Measurements from ENCODE around the gene PEBP1. TPM values are rescaled to one million over a fixed set of nuclear protein-coding genes. Genes with fewer than 3 reads are reported as not detected.
"Not testable (repeated sequence)": the region's sequence is repeated elsewhere in the genome, so short reads cannot be mapped to it uniquely, and the experiment has no call there.

Gene PEBP1
- total and polyA plus RNA-seq, 9 donors: 132 to 156 (median 146) TPM

GRCh38 chr12:118126119-118126757 is 9.7 kb upstream of the PEBP1 start:
- no peak for DNase-seq
- Histone ChIP-seq H3K9me3 (replicated peaks; ENCODE audit: control insufficient read depth, low read depth, low read length) (no peaks in the 10 kb centered on the region), H3K4me3 (ENCODE audit: low read length) (no peak overlapping the region), H3K27me3 (ENCODE audit: control insufficient read depth, insufficient read depth, low read length) (no peaks in the 10 kb centered on the region), H3K4me1 (ENCODE audit: control insufficient read depth, insufficient read depth, low read length) (no peaks in the 10 kb centered on the region), H3K36me3 (ENCODE audit: control insufficient read depth, insufficient read depth, low read length) (no peaks in the 10 kb centered on the region), H3K27ac (ENCODE audit: low read length) (no peak overlapping the region)
- 61% methylated on average over 7 of the region's 13 CpGs for WGBS (ENCODE audit: insufficient coverage)

GRCh38 chr12:118127867-118128266 is 8.1 kb upstream of the PEBP1 start:
- Histone ChIP-seq H3K27me3 (ENCODE audit: control insufficient read depth, insufficient read depth, low read length) (no peaks in the 10 kb centered on the region), H3K4me3 (ENCODE audit: low read length) (no peak overlapping the region), H3K9me3 (replicated peaks; ENCODE audit: control insufficient read depth, low read depth, low read length) (no peaks in the 10 kb centered on the region), H3K36me3 (ENCODE audit: control insufficient read depth, insufficient read depth, low read length) (no peaks in the 10 kb centered on the region), H3K4me1 (ENCODE audit: control insufficient read depth, insufficient read depth, low read length) (no peaks in the 10 kb centered on the region), H3K27ac (ENCODE audit: low read length) (no peak overlapping the region)
- WGBS (ENCODE audit: insufficient coverage): 91% methylated on average over 5 of the region's 5 CpGs
- DNase-seq: no peak

- not testable (repeated sequence) for H3K9me3 ChIP-seq (replicated peaks; ENCODE audit: control insufficient read depth, low read depth, low read length); DNase-seq; H3K4me3 ChIP-seq (ENCODE audit: low read length); H3K27me3 ChIP-seq (ENCODE audit: control insufficient read depth, insufficient read depth, low read length); H3K36me3 ChIP-seq (ENCODE audit: control insufficient read depth, insufficient read depth, low read length); H3K27ac ChIP-seq (ENCODE audit: low read length); H3K4me1 ChIP-seq (ENCODE audit: control insufficient read depth, insufficient read depth, low read length)
- WGBS (ENCODE audit: insufficient coverage): no CpG with 5 or more reads among the region's 5 CpGs
These were observed 6.5 kb upstream of the PEBP1 start for GRCh38 chr12:118129436-118129835.

- peaks cover 25% of the 10 kb centered on the region for H3K36me3 ChIP-seq (ENCODE audit: control insufficient read depth, insufficient read depth, low read length)
- H3K27ac ChIP-seq (ENCODE audit: low read length): peak overlapping the region; percentile 77
- peaks cover 7% of the 10 kb centered on the region for H3K4me1 ChIP-seq (ENCODE audit: control insufficient read depth, insufficient read depth, low read length)
- peak overlapping the region; percentile 82 for H3K4me3 ChIP-seq (ENCODE audit: low read length)
- peak; percentile 61 for DNase-seq
- H3K9me3 ChIP-seq (replicated peaks; ENCODE audit: control insufficient read depth, low read depth, low read length): no peaks in the 10 kb centered on the region
- 0% methylated on average over 21 of the region's 29 CpGs for WGBS (ENCODE audit: insufficient coverage)
- H3K27me3 ChIP-seq (ENCODE audit: control insufficient read depth, insufficient read depth, low read length): no peaks in the 10 kb centered on the region
These were observed 657 bp downstream of the PEBP1 start for GRCh38 chr12:118136559-118137003.

GRCh38 chr12:118137148-118137678 is 1.3 kb downstream of the PEBP1 start:
- DNase-seq: no peak
- Histone ChIP-seq H3K4me1 (ENCODE audit: control insufficient read depth, insufficient read depth, low read length) (peaks cover 7% of the 10 kb centered on the region), H3K36me3 (ENCODE audit: control insufficient read depth, insufficient read depth, low read length) (peaks cover 25% of the 10 kb centered on the region), H3K27me3 (ENCODE audit: control insufficient read depth, insufficient read depth, low read length) (no peaks in the 10 kb centered on the region), H3K9me3 (replicated peaks; ENCODE audit: control insufficient read depth, low read depth, low read length) (no peaks in the 10 kb centered on the region), H3K27ac (ENCODE audit: low read length) (peak overlapping the region; percentile 77), H3K4me3 (ENCODE audit: low read length) (peak overlapping the region; percentile 82)
- no CpG with 5 or more reads among the region's 10 CpGs for WGBS (ENCODE audit: insufficient coverage)

GRCh38 chr12:118140825-118141224 is 4.9 kb downstream of the PEBP1 start:
- H3K27ac ChIP-seq (ENCODE audit: low read length): no peak overlapping the region
- peaks cover 7% of the 10 kb centered on the region for H3K4me1 ChIP-seq (ENCODE audit: control insufficient read depth, insufficient read depth, low read length)
- H3K4me3 ChIP-seq (ENCODE audit: low read length): no peak overlapping the region
- DNase-seq: no peak
- H3K36me3 ChIP-seq (ENCODE audit: control insufficient read depth, insufficient read depth, low read length): peaks cover 54% of the 10 kb centered on the region
- H3K27me3 ChIP-seq (ENCODE audit: control insufficient read depth, insufficient read depth, low read length): no peaks in the 10 kb centered on the region
- no peaks in the 10 kb centered on the region for H3K9me3 ChIP-seq (replicated peaks; ENCODE audit: control insufficient read depth, low read depth, low read length)
- whole genome bisulfite sequencing (ENCODE audit: insufficient coverage): 100% methylated on average over 5 of the region's 8 CpGs

GRCh38 chr12:118144499-118144898 is 8.6 kb downstream of the PEBP1 start:
- Histone ChIP-seq H3K4me3 (ENCODE audit: low read length) (no peak overlapping the region), H3K36me3 (ENCODE audit: control insufficient read depth, insufficient read depth, low read length) (peaks cover 56% of the 10 kb centered on the region)
- WGBS (ENCODE audit: insufficient coverage): 92% methylated on average over 13 of the region's 13 CpGs

GRCh38 chr12:118145113-118145797 is 9.3 kb downstream of the PEBP1 start:
- H3K4me3 ChIP-seq (ENCODE audit: low read length): no peak overlapping the region
- H3K36me3 ChIP-seq (ENCODE audit: control insufficient read depth, insufficient read depth, low read length): peaks cover 52% of the 10 kb centered on the region
- no peaks in the 10 kb centered on the region for H3K9me3 ChIP-seq (replicated peaks; ENCODE audit: control insufficient read depth, low read depth, low read length)
- no peak for DNase-seq
- no peaks in the 10 kb centered on the region for H3K27me3 ChIP-seq (ENCODE audit: control insufficient read depth, insufficient read depth, low read length)
- no peaks in the 10 kb centered on the region for H3K4me1 ChIP-seq (ENCODE audit: control insufficient read depth, insufficient read depth, low read length)
- no peak overlapping the region for H3K27ac ChIP-seq (ENCODE audit: low read length)
- 77% methylated on average over 7 of the region's 7 CpGs for WGBS (ENCODE audit: insufficient coverage)

More at GRCh38 chr12:118144499-118144898, 8.6 kb downstream of the PEBP1 start:
- Histone ChIP-seq H3K9me3 (replicated peaks; ENCODE audit: control insufficient read depth, low read depth, low read length) (no peaks in the 10 kb centered on the region), H3K27ac (ENCODE audit: low read length) (no peak overlapping the region), H3K4me1 (ENCODE audit: control insufficient read depth, insufficient read depth, low read length) (no peaks in the 10 kb centered on the region), H3K27me3 (ENCODE audit: control insufficient read depth, insufficient read depth, low read length) (no peaks in the 10 kb centered on the region)
- DNase-seq: no peak

GRCh38 chr12:118145798-118146156 is 9.9 kb downstream of the PEBP1 start:
- no peak for DNase-seq
- no peak overlapping the region for H3K4me3 ChIP-seq (ENCODE audit: low read length)
- no peaks in the 10 kb centered on the region for H3K27me3 ChIP-seq (ENCODE audit: control insufficient read depth, insufficient read depth, low read length)
- H3K36me3 ChIP-seq (ENCODE audit: control insufficient read depth, insufficient read depth, low read length): peaks cover 51% of the 10 kb centered on the region
- H3K4me1 ChIP-seq (ENCODE audit: control insufficient read depth, insufficient read depth, low read length): no peaks in the 10 kb centered on the region
- no peak overlapping the region for H3K27ac ChIP-seq (ENCODE audit: low read length)
- 78% methylated on average over 8 of the region's 9 CpGs for WGBS (ENCODE audit: insufficient coverage)
- no peaks in the 10 kb centered on the region for H3K9me3 ChIP-seq (replicated peaks; ENCODE audit: control insufficient read depth, low read depth, low read length)

GRCh38 chr12:118148287-118148686 is 12.4 kb downstream of the PEBP1 start:
- Histone ChIP-seq H3K9me3 (replicated peaks; ENCODE audit: control insufficient read depth, low read depth, low read length) (no peaks in the 10 kb centered on the region), H3K27ac (ENCODE audit: low read length) (no peak overlapping the region), H3K4me3 (ENCODE audit: low read length) (no peak overlapping the region), H3K4me1 (ENCODE audit: control insufficient read depth, insufficient read depth, low read length) (no peaks in the 10 kb centered on the region), H3K36me3 (ENCODE audit: control insufficient read depth, insufficient read depth, low read length) (peaks cover 51% of the 10 kb centered on the region), H3K27me3 (ENCODE audit: control insufficient read depth, insufficient read depth, low read length) (no peaks in the 10 kb centered on the region)
- DNase-seq: no peak
- 67% methylated on average over 1 of the region's 5 CpGs for WGBS (ENCODE audit: insufficient coverage)
